ENCODE results near the gene ADRA2C.
A peak's percentile ranks its signal among the peaks of the same experiment; 100 is the strongest.

Gene ADRA2C

GRCh38 chr4:3732076-3733028 lies 33.8 kb upstream of the ADRA2C start:
- DNase-seq (ENCODE audit: low spot score): no peak
- FAIRE-seq: no peak

GRCh38 chr4:3733195-3733594 lies 33.0 kb upstream of the ADRA2C start:
- FAIRE-seq: no peak

GRCh38 chr4:3735196-3735595 lies 31.0 kb upstream of the ADRA2C start:
- DNase-seq (ENCODE audit: low spot score) (no peak), FAIRE-seq (no peak)

More at GRCh38 chr4:3733195-3733594, 33.0 kb upstream of the ADRA2C start:
- no peak for DNase-seq (ENCODE audit: low spot score)

GRCh38 chr4:3736290-3736689 lies 29.9 kb upstream of the ADRA2C start:
- DNase-seq (ENCODE audit: low spot score): no peak
- no peak for FAIRE-seq

- no peak for FAIRE-seq
- DNase-seq (ENCODE audit: low spot score): no peak
These were observed 29.4 kb upstream of the ADRA2C start for GRCh38 chr4:3736806-3737205.

GRCh38 chr4:3739577-3739976 lies 26.6 kb upstream of the ADRA2C start:
- no peak for FAIRE-seq

GRCh38 chr4:3740256-3740655 lies 25.9 kb upstream of the ADRA2C start:
- no peak for FAIRE-seq
- no peak for DNase-seq (ENCODE audit: low spot score)

More at GRCh38 chr4:3739577-3739976, 26.6 kb upstream of the ADRA2C start:
- DNase-seq (ENCODE audit: low spot score): no peak

- FAIRE-seq: no peak
These were observed 24.8 kb upstream of the ADRA2C start for GRCh38 chr4:3741217-3742011.

GRCh38 chr4:3742610-3743009 lies 23.6 kb upstream of the ADRA2C start:
- no peak for DNase-seq (ENCODE audit: low spot score)
- no peak for FAIRE-seq

More at GRCh38 chr4:3741217-3742011, 24.8 kb upstream of the ADRA2C start:
- DNase-seq (ENCODE audit: low spot score): no peak

- DNase-seq (ENCODE audit: low spot score) (no peak), FAIRE-seq (no peak)
These were observed 22.0 kb upstream of the ADRA2C start for GRCh38 chr4:3744232-3744631.

- DNase-seq (ENCODE audit: low spot score): no peak
- no peak for FAIRE-seq
These were observed 21.3 kb upstream of the ADRA2C start for GRCh38 chr4:3744901-3745300.

GRCh38 chr4:3745886-3746656 lies 20.1 kb upstream of the ADRA2C start:
- DNase-seq (ENCODE audit: low spot score): peak; percentile 17
- no peak for FAIRE-seq

GRCh38 chr4:3746701-3747580 lies 19.2 kb upstream of the ADRA2C start:
- no peak for FAIRE-seq
- no peak for DNase-seq (ENCODE audit: low spot score)

- FAIRE-seq: no peak
- DNase-seq (ENCODE audit: low spot score): no peak
These were observed 18.6 kb upstream of the ADRA2C start for GRCh38 chr4:3747581-3747904.

GRCh38 chr4:3748136-3748898 lies 17.9 kb upstream of the ADRA2C start:
- FAIRE-seq (no peak), DNase-seq (ENCODE audit: low spot score) (no peak)

GRCh38 chr4:3749081-3749480 lies 17.1 kb upstream of the ADRA2C start:
- no peak for DNase-seq (ENCODE audit: low spot score)
- no peak for FAIRE-seq

GRCh38 chr4:3750334-3750733 lies 15.9 kb upstream of the ADRA2C start:
- DNase-seq (ENCODE audit: low spot score) (no peak), FAIRE-seq (no peak)

- FAIRE-seq (no peak), DNase-seq (ENCODE audit: low spot score) (no peak)
These were observed 14.2 kb upstream of the ADRA2C start for GRCh38 chr4:3752022-3752421.

- FAIRE-seq (no peak), DNase-seq (ENCODE audit: low spot score) (no peak)
These were observed 12.3 kb upstream of the ADRA2C start for GRCh38 chr4:3753726-3754412.

Measured in urothelium cell line (cell line).